H4 (cell line): Measurements from ENCODE around the gene KIF5C. TPM values are rescaled to one million over a fixed set of nuclear protein-coding genes. Genes with fewer than 3 reads are reported as not detected.
"Not testable (repeated sequence)": the region's sequence is repeated elsewhere in the genome, so short reads cannot be mapped to it uniquely, and the experiment has no call there.

Experiments
- DNase-seq: peaks from one replicate; pipeline ENCODE4 v3.0.0-alpha.2; 2015; ENCODE audit warnings: low spot score
- total RNA-seq: library from RNA; depleted of rRNA; stranded (reverse); fragments of >200 nt; shearing (Covaris generic); gene quantifications from 2 replicates; pipeline ENCODE4 v1.2.3, GENCODE V29; 2014; rRNA removed

KIF5C gene
- 1.7 and 2.6 TPM in 2 replicates for total RNA-seq

- DNase-seq: peak; percentile 84
Observed at GRCh38 chr2:148874868-148875341, at the start of gene KIF5C. KIF5C (plus strand) TSS chr2:148875227; CDS start chr2:148875618, 391 bp downstream.

DNA sequence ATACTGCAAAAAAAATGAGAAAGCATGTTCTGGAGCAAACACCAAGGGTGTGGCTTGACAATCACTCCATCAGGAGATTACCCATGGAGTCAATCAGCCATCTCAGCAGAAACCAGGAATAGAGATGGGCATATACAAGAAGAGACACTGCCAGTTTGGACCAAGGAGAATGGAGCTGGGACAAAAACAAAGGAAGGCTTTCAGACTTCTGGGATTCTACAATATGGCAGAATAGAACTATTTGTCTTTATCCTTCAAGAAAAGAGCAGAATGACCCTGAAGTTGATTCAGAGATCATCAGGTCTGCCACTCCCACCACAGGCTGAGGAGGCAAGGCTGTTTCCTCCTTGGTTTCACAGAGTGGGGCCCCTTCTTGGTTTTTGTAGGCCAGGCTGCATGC is 48.2 kb upstream of the KIF5C start:
- no peak for DNase-seq

- no peak for DNase-seq
Observed at GRCh38 chr2:148828941-148829340, 46.1 kb upstream of the KIF5C start.

DNA sequence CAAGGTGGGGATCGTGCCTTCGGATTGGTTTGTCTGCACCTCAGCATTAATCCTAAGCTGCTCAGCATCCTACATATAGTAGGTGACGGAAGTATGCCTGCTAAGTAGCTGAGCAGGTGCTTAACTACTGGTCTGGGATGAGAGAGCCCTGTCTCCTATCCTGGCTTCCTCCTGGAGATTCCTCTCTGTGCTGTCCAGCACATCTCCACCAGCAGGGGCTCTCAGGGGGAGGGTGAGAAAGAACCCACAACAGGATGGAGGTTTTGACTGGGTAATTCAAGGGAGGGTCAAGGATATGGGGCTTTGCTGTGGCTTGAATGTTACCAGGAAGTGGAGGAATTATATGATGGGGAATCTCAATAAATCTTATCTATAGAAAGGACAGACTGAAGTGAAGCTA is 45.4 kb upstream of the KIF5C start:
- no peak for DNase-seq

GRCh38 chr2:148832637-148833036 is 42.4 kb upstream of the KIF5C start:
- no peak for DNase-seq

DNA sequence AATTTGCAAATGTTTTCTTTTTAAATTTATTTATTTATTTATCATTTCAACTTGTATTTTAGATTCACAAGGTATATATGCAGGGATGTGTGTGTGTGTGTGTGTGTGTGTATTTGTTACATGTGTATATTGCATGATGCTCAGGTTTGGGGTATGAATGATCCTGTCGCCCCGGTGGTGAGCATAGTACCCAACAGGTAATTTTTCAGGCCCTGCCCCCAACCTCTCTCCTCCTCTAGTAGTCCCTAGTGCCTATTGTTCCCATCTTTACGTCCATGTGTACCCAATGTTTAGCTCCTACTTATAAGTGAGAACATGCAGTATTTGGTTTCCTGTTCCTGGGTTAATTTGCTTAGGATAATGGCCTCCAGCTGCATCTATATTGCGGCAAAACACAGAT is 33.0 kb upstream of the KIF5C start:
- DNase-seq: no peak

DNA sequence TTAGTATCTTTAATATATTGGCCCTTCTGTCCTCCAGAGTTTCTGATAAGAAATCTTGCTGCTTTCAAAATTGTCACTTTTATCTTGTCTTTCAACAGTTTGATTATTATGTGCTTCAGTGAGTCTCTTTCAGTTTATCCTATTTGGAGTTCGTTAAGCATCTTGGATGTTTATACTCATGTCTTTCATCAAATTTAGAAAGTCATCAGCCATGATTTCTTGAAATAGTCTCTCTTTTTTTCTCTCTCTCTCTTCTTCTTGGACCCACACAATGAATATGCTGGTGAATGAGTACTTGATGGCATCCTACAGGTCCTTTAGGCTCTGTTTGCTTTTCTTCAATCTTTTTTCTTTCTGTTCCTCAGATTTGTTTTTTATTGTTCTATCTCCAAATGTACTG is 26.9 kb upstream of the KIF5C start:
- no peak for DNase-seq

- no peak for DNase-seq
Observed at GRCh38 chr2:148853458-148853857, 21.6 kb upstream of the KIF5C start.

DNA sequence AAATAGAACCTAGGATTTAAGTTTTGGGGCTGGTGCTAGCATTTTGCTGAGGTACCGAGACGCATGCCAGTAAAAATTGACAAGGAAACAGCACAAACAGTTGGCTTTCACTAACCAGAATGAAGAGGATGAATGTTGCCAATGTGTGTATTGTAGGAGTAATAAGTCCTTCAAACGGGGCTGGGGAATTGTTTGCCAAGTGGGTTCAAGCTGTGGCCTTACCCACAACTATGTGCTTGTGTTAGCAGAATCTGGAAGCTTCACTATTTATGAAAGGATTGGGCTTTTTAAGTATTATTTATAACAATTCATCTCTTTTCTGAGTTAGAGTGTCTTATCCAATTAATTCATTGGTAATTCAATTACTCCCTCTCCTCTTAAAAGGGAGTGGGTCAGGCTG is 15.0 kb upstream of the KIF5C start:
- DNase-seq: no peak

- no peak for DNase-seq
Observed at GRCh38 chr2:148861367-148861766, 13.7 kb upstream of the KIF5C start.

- DNase-seq: not testable (repeated sequence)
Observed at GRCh38 chr2:148862478-148862877, 12.5 kb upstream of the KIF5C start.

GRCh38 chr2:148865512-148865911 is 9.5 kb upstream of the KIF5C start:
- DNase-seq: no peak

DNA sequence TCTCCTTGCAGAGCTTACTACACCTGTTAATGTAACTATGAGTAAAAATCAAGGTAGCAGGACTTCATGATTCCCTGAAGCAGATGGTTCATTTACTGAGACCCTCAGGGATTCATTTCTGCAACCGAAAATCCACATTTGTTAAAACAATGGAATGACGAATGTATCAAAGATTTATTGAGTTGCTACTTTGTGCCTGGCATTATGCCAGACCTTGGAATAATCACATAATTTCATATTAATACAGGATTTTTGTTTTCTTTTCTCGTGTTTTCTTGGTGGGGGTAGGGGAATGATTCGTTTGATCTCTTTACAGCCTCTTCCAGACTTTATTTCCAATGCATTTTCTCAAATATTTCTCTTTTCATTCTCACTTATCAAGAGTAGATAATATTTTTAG is 8.9 kb upstream of the KIF5C start:
- DNase-seq: no peak

- DNase-seq: no peak
Observed at GRCh38 chr2:148867079-148867769, 7.8 kb upstream of the KIF5C start.

DNA sequence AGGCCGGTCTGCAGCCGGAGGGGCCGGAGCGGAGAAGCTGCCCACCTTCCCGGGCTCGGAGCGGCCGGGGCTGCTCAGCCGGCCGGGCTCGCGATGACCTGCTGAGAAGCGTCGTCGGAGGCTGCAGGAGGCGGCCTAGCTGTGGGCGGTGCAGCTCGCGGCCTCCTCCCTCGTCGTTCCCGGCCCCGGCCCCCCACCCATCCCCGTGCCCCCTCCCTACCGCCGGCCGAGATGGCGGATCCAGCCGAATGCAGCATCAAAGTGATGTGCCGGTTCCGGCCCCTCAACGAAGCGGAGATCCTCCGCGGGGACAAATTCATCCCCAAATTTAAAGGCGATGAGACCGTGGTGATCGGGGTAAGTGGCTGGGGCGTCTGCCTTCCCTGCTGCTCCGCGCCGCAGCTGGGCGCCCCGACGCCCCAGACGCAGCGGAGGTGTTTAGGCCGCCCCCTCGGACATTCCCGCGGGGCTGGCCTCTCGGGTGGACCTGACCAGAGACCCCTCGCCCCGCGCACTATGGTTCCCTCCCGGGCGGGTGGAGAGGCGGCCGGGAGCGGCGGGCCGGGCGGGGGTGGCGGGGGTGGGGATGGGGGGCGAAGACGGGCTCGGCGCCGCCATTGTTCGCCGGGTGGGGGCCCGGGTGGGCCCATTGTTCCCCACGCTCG is 492 bp downstream of the KIF5C start:
- DNase-seq: no peak

DNA sequence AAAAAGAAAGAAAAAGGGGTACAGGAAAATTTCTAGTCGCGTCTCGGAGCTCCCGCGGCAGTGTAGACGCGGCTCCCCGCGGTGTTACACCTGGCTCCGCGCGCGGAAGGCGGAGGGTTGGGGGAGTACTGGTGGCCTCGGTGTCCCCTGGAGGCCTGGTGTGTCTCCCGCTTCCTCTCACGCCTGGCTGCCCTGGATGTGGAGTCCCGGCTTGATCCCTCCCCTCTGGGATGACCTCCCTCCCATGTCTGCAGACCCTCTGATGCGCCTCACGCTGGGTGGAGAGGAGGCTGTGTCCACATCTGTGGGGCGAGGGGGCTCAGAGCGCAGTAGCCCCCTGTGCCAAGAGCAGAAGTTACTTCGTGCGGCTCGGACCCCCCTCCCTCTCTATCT is 1.2 kb downstream of the KIF5C start:
- no peak for DNase-seq

DNA sequence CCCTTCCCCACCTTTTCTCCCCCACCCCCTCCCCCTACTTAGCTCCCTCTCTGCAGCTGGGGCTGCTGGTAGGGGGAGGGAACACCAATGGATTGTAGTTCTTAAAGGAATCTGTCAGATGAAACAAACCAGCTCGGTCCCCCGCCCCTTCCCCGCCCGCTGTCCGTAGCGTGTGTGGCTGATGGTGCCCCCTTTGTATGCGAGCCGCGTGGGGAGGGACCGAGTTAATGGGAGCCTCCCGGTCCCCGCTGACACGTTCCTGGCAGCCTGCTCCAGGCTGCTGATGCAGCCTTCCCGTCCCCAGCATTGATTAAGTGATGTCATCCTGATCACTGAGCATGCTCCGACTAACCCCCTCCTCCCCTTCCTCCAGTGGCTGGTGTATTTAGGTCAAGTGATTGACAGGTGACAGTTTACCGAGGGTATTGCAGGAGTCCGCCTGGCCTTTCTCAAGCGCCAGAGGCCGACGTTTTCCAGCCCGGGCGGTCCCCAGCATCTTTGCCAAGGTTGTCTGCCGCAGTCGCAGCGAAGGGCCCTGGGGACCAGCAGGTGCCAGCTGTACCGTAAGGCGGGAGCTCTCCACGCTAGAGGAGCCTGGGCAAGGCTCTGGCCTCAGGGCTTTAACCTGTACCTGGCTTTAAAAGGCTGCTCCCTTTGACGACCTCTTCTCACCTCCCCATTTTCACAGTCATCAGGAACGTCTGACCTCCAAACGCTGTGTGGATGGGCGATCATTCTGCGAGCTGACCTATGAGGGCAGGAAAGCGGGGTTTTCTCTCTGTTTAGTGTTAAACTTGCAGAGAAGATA is 1.8 kb downstream of the KIF5C start:
- DNase-seq: no peak

DNA sequence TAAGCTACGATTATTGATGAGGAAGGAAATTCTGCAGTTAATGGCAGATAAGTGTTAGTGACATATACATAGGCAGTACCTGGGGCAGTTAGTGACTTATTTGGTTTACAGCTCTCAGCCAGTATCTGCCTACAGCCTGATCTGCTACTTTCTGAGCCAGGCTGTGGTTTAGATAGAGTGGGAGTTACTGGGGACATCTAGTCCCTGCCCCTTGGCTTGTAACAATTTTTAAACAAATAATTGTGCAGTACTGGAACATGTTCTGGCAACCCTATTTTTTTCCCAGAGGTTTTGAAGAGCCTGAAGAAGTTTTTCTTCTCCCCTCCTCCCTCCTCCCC is 2.3 kb downstream of the KIF5C start:
- DNase-seq: no peak

- no peak for DNase-seq
Observed at GRCh38 chr2:148880636-148881035, 5.6 kb downstream of the KIF5C start.

DNA sequence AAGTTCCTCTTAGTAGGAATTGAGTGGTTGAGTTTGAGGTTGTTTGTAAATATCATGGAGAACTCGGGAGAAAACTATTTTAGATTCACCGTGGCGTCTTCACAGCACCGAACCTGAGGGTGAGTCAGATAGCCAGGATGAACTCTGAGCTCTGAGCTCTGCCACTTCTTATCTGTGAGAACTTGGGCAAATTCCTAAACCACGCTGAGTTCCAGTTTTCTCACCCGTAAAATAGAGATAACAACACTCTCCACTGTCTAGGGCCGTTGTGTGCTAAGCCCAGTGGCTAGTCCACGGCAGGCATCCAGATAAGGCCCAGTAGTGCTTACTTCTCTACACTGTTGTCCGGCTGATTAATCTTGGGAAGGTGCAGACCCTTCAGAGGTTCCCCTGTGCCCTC is 7.0 kb downstream of the KIF5C start:
- no peak for DNase-seq

GRCh38 chr2:148885209-148885608 is 10.2 kb downstream of the KIF5C start:
- no peak for DNase-seq

GRCh38 chr2:148885988-148886387 is 11.0 kb downstream of the KIF5C start:
- DNase-seq: no peak
